K562 (cell line): ENCODE data around the gene PRRT1. TPM values are rescaled to one million over a fixed set of nuclear protein-coding genes. Genes with fewer than 3 reads are reported as not detected.

Source experiments
- ARID4B ChIP-seq: sonication (generic); formaldehyde crosslinking; IDR thresholded peaks from 2 replicates; pipeline ENCODE4 v1.8.0; 2022; ENCODE audit warnings: mild to moderate bottlenecking, missing genetic modification reagents
- CTCF ChIP-seq, 3 experiments: IDR thresholded peaks in 2 of 3; conservative IDR thresholded peaks in 1 of 3; 2 replicates each; pipeline ENCODE4 v1.5.1; 2011 to 2012; ENCODE audit warnings: low read length in 3 of 3, mild to moderate bottlenecking in 3 of 3, control low read depth in 2 of 3, improper control_type of control experiment in 1 of 3, inconsistent platforms in 1 of 3, low read depth in 1 of 3, mixed read lengths in 1 of 3, moderate library complexity in 1 of 3; ENCODE audit not compliant: insufficient read depth in 2 of 3
- E2F6 ChIP-seq, 2 experiments: IDR thresholded peaks; 2 replicates each; pipeline ENCODE4 v1.6.1; 2011; ENCODE audit warnings: borderline replicate concordance in 1 of 2, control low read depth in 1 of 2, low read depth in 1 of 2, low read length in 1 of 2, mild to moderate bottlenecking in 1 of 2, mixed read lengths in 1 of 2, moderate library complexity in 1 of 2; ENCODE audit not compliant: insufficient read depth in 1 of 2, insufficient read length in 1 of 2, poor library complexity in 1 of 2, severe bottlenecking in 1 of 2; ENCODE audit errors: extremely low read depth in 1 of 2
- NCOA1 ChIP-seq: fragments of 450-650 bp; IDR thresholded peaks from 2 replicates; pipeline ENCODE4 v1.6.1; 2016; ENCODE audit warnings: low read depth
- PKNOX1 ChIP-seq: fragments of 450-650 bp; IDR thresholded peaks from 2 replicates; pipeline ENCODE4 v1.6.1; 2016
- PRMT5 ChIP-seq: sonication (generic); formaldehyde crosslinking; IDR thresholded peaks from 2 replicates; pipeline ENCODE4 v1.5.0; 2020; ENCODE audit warnings: missing genetic modification reagents
- PURB ChIP-seq: sonication (generic); formaldehyde crosslinking; IDR thresholded peaks from 2 replicates; pipeline ENCODE4 v1.9.0; 2021; ENCODE audit warnings: low read depth, mild to moderate bottlenecking, missing genetic modification reagents
- RBM14 ChIP-seq: fragments of 200-400 bp; formaldehyde crosslinking; IDR thresholded peaks from 2 replicates; pipeline ENCODE4 v1.6.1; 2018; ENCODE audit warnings: low read depth, mild to moderate bottlenecking, low read length, moderate library complexity, borderline replicate concordance; ENCODE audit not compliant: insufficient read depth
- SAP30 ChIP-seq: fragments of 200-600 bp; sonication (generic); IDR thresholded peaks from 2 replicates; pipeline ENCODE4 v1.6.1; 2012; ENCODE audit warnings: borderline replicate concordance, low read depth, mild to moderate bottlenecking, moderate library complexity, low read length, control low read depth, inconsistent platforms; ENCODE audit not compliant: insufficient read depth, poor library complexity, severe bottlenecking
- TAF1 ChIP-seq: IDR thresholded peaks from 2 replicates; pipeline ENCODE4 v1.6.1; 2011; ENCODE audit warnings: mild to moderate bottlenecking, low read length, moderate library complexity; ENCODE audit not compliant: insufficient read depth, control insufficient read depth, severe bottlenecking; ENCODE audit errors: extremely low read depth
- ZNF24 ChIP-seq: fragments of 450-650 bp; IDR thresholded peaks from 2 replicates; pipeline ENCODE4 v1.6.1; 2016
- ZNF282 ChIP-seq: sonication (generic); formaldehyde crosslinking; IDR thresholded peaks from 2 replicates; pipeline ENCODE4 v1.8.1; 2023; ENCODE audit warnings: missing genetic modification reagents
- polyA plus RNA-seq, 8 experiments: library from polyadenylated mRNA; depleted of rRNA in 4 of 8; stranded (reverse) in 5 of 8; unstranded in 3 of 8; fragments of >200 nt; fragmentation: Nextera tagmentation in 2 of 8; fragmentation: Illumina TruSeq in 1 of 8; extraction: Ambion mirVana in 2 of 8; extraction: Trizol in 1 of 8; gene quantifications; 2 replicates each; pipeline versions ENCODE4 v1.2.1 to v1.2.3, GENCODE V29; 2011 to 2014; ENCODE audit warnings: inconsistent platforms in 1 of 8, missing spikeins in 1 of 8
- total RNA-seq, 7 experiments: library from RNA; depleted of rRNA in 6 of 7; stranded (reverse); fragments of >200 nt in 6 of 7; fragmentation: Illumina TruSeq in 2 of 7; extraction: Trizol in 2 of 7; gene quantifications; 2 replicates each; pipeline versions ENCODE4 v1.2.1 to v1.2.3, GENCODE V29; 2011 to 2021; ENCODE audit warnings: low replicate concordance in 1 of 7

Gene PRRT1
- total and polyA plus RNA-seq, 9 of the 15 experiments (the other 6 are each of a cell fraction or from before 2014, with no cell fraction given), result 0.14 to 3.5 (median 0.41) TPM

- TF ChIP-seq ARID4B (peak; percentile 81), NCOA1 (no peak), E2F6 (IDR thresholded peaks at IDR 0.05; ENCODE audit: borderline replicate concordance in 1 of 2, extremely low read depth in 1 of 2, insufficient read depth in 1 of 2, insufficient read length in 1 of 2, low read depth in 1 of 2, low read length in 1 of 2, poor library complexity in 1 of 2, severe bottlenecking in 1 of 2) (peak; percentile 53 to 66), SAP30 (peak; percentile 88), CTCF (IDR thresholded peaks at IDR 0.05 in 2 of 3, conservative IDR thresholded peaks at IDR 0.05 in 1 of 3; ENCODE audit: insufficient read depth in 2 of 3, low read depth in 1 of 3, low read length in 3 of 3) (peak; percentile 79 to 94 (median 83)), PURB (CRISPR knock-in tag) (no peak), RBM14 (0 out of 2 replicates have a peak, but pooled peaks have one; percentile 16), ZNF282 (CRISPR knock-in tag) (peak; percentile 85; the same call in 1 of the 2 replicates), ZNF24 (no peak), TAF1 (no peak), PRMT5 (CRISPR knock-in tag) (no peak), PKNOX1 (no peak; the same call in 1 of the 2 replicates)
Measured at GRCh38 chr6:32154514-32155161, 2.9 kb upstream of the PRRT1 start (continued).
